GM12878 (cell line): ENCODE results near the gene SAMD3. TPM values are rescaled to one million over a fixed set of nuclear protein-coding genes. Genes with fewer than 3 reads are reported as not detected.

ENCODE experiments used
- ATAC-seq: fragments of 200-7000 bp; cut with Tn5 transposase; 3 replicates; pipeline ENCODE4 v1.9.1; 2020; ENCODE audit warnings: mild to moderate bottlenecking, moderate library complexity
- BruUV-seq: library from RNA; stranded (reverse); fragments of 400-500 nt; replicated peaks from 2 replicates; lab custom pipeline; 2021; lab: Mats Ljungman, UMichigan
- CTCF ChIA-PET: fragments of 300-600 bp; sonication (Branson Sonifier 250); formaldehyde crosslinking; extraction: SDS; loops from one replicate; lab custom pipeline; 2021; ENCODE audit warnings: inconsistent platforms; lab: Yijun Ruan, JAX
- POLR2A ChIA-PET: fragments of 350-600 bp; formaldehyde crosslinking; extraction: SDS; loops from one replicate; lab custom pipeline; 2021; ENCODE audit warnings: inconsistent platforms; lab: Charles Lee
- RAD21 ChIA-PET: fragments of 300-600 bp; sonication (Branson Sonifier 250); formaldehyde crosslinking; loops from one replicate; lab custom pipeline; 2023; ENCODE audit warnings: antibody characterized with exemption; ENCODE audit not compliant: unreplicated experiment; lab: Charles Lee
- SMC1A ChIA-PET: fragments of 300-600 bp; sonication (Branson Sonifier 250); formaldehyde crosslinking; loops from one replicate; lab custom pipeline; 2023; ENCODE audit not compliant: unreplicated experiment, uncharacterized antibody; lab: Charles Lee
- DNase-seq: peaks from one replicate; pipeline ENCODE4 v3.0.0-alpha.2; 2011; ENCODE audit warnings: low read depth, low spot score
- FAIRE-seq: peaks from 3 replicates; lab custom pipeline; 2011; peaks lifted over from hg19 to GRCh38; lab: Jason Lieb, UNC
- H2AFZ ChIP-seq: 2 replicates; pipeline ENCODE4 v1.6.0; 2011; ENCODE audit warnings: low read depth, low read length, control low read depth; ENCODE audit not compliant: control insufficient read depth
- H3K27ac ChIP-seq: 2 replicates; pipeline ENCODE4 v1.5.1; 2011; ENCODE audit warnings: control low read depth; ENCODE audit not compliant: control insufficient read depth, insufficient read depth
- H3K27me3 ChIP-seq, 2 experiments: replicated peaks in 1 of 2; 2 replicates each; pipeline versions ENCODE4 v1.6.0 to v1.6.1; 2011; ENCODE audit warnings: low read length in 1 of 2; ENCODE audit not compliant: control insufficient read depth in 2 of 2, insufficient read depth in 2 of 2
- H3K36me3 ChIP-seq, 2 experiments: 2 replicates each; pipeline ENCODE4 v1.5.1; 2011; ENCODE audit warnings: low read length in 1 of 2; ENCODE audit not compliant: control insufficient read depth in 2 of 2, insufficient read depth in 2 of 2
- H3K4me1 ChIP-seq: 2 replicates; pipeline ENCODE4 v1.6.1; 2011; ENCODE audit warnings: mild to moderate bottlenecking, low read length, moderate library complexity, mixed read lengths; ENCODE audit not compliant: control insufficient read depth, insufficient read depth
- H3K4me2 ChIP-seq: 2 replicates; pipeline ENCODE4 v1.6.0; 2011; ENCODE audit warnings: control low read depth; ENCODE audit not compliant: control insufficient read depth, insufficient read depth
- H3K4me3 ChIP-seq: fragments of 200-600 bp; sonication (generic); 2 replicates; pipeline ENCODE4 v1.5.1; 2016
- H3K79me2 ChIP-seq: 2 replicates; pipeline ENCODE4 v1.6.0; 2011; ENCODE audit warnings: low read length; ENCODE audit not compliant: control insufficient read depth, insufficient read depth
- H3K9ac ChIP-seq: 2 replicates; pipeline ENCODE4 v1.8.0; 2011; ENCODE audit warnings: low read length, control low read depth, mixed read lengths; ENCODE audit not compliant: control insufficient read depth, insufficient read depth
- H3K9me3 ChIP-seq: replicated peaks from 3 replicates; pipeline ENCODE4 v1.5.1; 2011; ENCODE audit warnings: mild to moderate bottlenecking, low read length; ENCODE audit not compliant: control insufficient read depth, insufficient read depth
- H4K20me1 ChIP-seq: 2 replicates; pipeline ENCODE4 v1.6.0; 2011; ENCODE audit not compliant: control insufficient read depth, insufficient read depth
- BCL11A ChIP-seq: IDR thresholded peaks from 2 replicates; pipeline ENCODE4 v1.6.1; 2011; ENCODE audit warnings: low read depth, low read length
- EGR1 ChIP-seq, 2 experiments: IDR thresholded peaks; 1 replicate in 1 of 2; 2 replicates in 1 of 2; pipeline ENCODE4 v1.6.1; 2011 to 2012; ENCODE audit warnings: low read depth in 2 of 2, low read length in 2 of 2, borderline replicate concordance in 1 of 2, mild to moderate bottlenecking in 1 of 2, moderate library complexity in 1 of 2
- KAT2A ChIP-seq: conservative IDR thresholded peaks from 2 replicates; pipeline ENCODE4 v1.6.1; 2011; ENCODE audit warnings: low read depth, low read length; ENCODE audit not compliant: control insufficient read depth
- MEF2A ChIP-seq: IDR thresholded peaks from 2 replicates; pipeline ENCODE4 v1.6.1; 2011; ENCODE audit warnings: low read depth, mild to moderate bottlenecking, low read length, moderate library complexity; ENCODE audit not compliant: insufficient read depth
- MXI1 ChIP-seq: fragments of 150-350 bp; IDR thresholded peaks from 2 replicates; pipeline ENCODE4 v1.6.1; 2011; ENCODE audit warnings: low read depth, mild to moderate bottlenecking, inconsistent platforms, low read length, improper control_type of control experiment
- ZSCAN29 ChIP-seq: fragments of 450-650 bp; IDR thresholded peaks from 2 replicates; pipeline ENCODE4 v1.6.1; 2017; ENCODE audit warnings: mild to moderate bottlenecking, moderate library complexity
- WGBS: methylation state at CpG from one replicate; pipeline ENCODE4 v1.1.6; 2016; ENCODE audit warnings: low lambda C conversion rate; ENCODE audit not compliant: insufficient replicate concordance, insufficient coverage; ENCODE audit errors: missing lambda C conversion rate; 5-methylcytosine and 5-hydroxymethylcytosine counted together
- in situ Hi-C: fragments of 300-500 bp; cut with MboI; formaldehyde crosslinking; loops from 9 replicates; pipeline ENCODE4 v1.14.3; 2018; ENCODE audit warnings: mixed read lengths
- intact Hi-C: fragments of 100-400 bp; cut with micrococcal nuclease; formaldehyde crosslinking; loops from one replicate; pipeline ENCODE4 v1.14.2; 2022; ENCODE audit not compliant: unreplicated experiment
- polyA plus RNA-seq, 11 experiments: library from polyadenylated mRNA; depleted of rRNA in 4 of 11; unstranded in 6 of 11; stranded (reverse) in 5 of 11; fragments of >200 nt; fragmentation: Nextera tagmentation in 4 of 11; fragmentation: Illumina TruSeq in 1 of 11; extraction: Ambion mirVana in 4 of 11; extraction: Trizol in 1 of 11; gene quantifications; 1 replicate in 1 of 11; 2 replicates in 10 of 11; pipeline versions ENCODE4 v1.2.1 to v1.2.3, GENCODE V29; 2011 to 2016; ENCODE audit warnings: inconsistent platforms in 2 of 11, missing spikeins in 2 of 11, low read depth in 1 of 11
- total RNA-seq, 4 experiments: library from RNA; depleted of rRNA in 3 of 4; stranded (reverse); fragments of >200 nt in 3 of 4; fragmentation: Illumina TruSeq in 1 of 4; extraction: Trizol in 1 of 4; gene quantifications; 2 replicates each; pipeline versions ENCODE4 v1.2.1 to v1.2.3, GENCODE V29; 2013 to 2021
- TF ChIP-seq, protein P1 (sequence below): fragments of 450-650 bp; IDR thresholded peaks from 2 replicates; pipeline ENCODE4 v1.6.1; 2017; ENCODE audit warnings: mild to moderate bottlenecking, moderate library complexity
- TF ChIP-seq, protein P2 (sequence below): IDR thresholded peaks from 2 replicates; pipeline ENCODE4 v1.6.1; 2012; ENCODE audit warnings: low read depth, low read length, improper control_type of control experiment
- TF ChIP-seq, protein P3 (sequence below): fragments of 450-650 bp; conservative IDR thresholded peaks from 2 replicates; pipeline ENCODE4 v1.6.1; 2017; ENCODE audit warnings: mild to moderate bottlenecking, moderate library complexity
- TF ChIP-seq, protein P4 (sequence below): IDR thresholded peaks from 2 replicates; pipeline ENCODE4 v1.6.1; 2012; ENCODE audit warnings: low read depth, low read length, improper control_type of control experiment
- TF ChIP-seq, protein P5 (sequence below): fragments of 450-650 bp; formaldehyde crosslinking; IDR thresholded peaks from 2 replicates; pipeline ENCODE4 v1.4.0; 2022; ENCODE audit warnings: mild to moderate bottlenecking, moderate library complexity
- TF ChIP-seq, protein P6 (sequence below): IDR thresholded peaks from 2 replicates; pipeline ENCODE4 v1.6.1; 2011; ENCODE audit warnings: low read depth, mild to moderate bottlenecking, low read length, moderate library complexity, borderline replicate concordance; ENCODE audit errors: extremely low read depth

SAMD3 gene
- total and polyA plus RNA-seq, 10 of the 15 experiments (the other 5 are each of a cell fraction or from before 2014, with no cell fraction given): 0.04 to 2.3 (median 0.39) TPM; not detected in 2

DNA sequence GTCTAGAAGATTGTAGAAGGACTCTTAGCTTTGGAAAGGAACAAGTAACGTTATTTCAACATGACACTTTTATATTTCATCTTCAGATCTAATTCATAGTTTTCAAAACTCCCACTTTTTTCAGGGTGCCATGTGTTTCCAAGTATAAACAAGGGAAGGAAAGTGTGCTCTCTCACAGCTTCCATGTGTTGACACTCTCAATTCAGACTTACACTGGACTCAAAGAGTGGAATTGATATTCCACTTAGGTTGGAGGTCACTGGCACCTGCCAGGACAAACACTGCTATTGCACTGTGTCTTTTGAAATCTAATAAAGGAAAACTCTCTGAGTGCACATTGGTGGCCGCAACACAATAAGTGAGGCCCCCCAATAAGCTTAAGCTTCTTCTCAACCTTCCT lies 22.5 kb upstream of the SAMD3 start:
- Histone ChIP-seq H3K79me2 (no peaks in the 10 kb centered on the region), H3K4me3 (no peak overlapping the region), H3K9me3 (no peaks in the 10 kb centered on the region), H4K20me1 (no peaks in the 10 kb centered on the region), H3K9ac (no peak overlapping the region), H3K27me3 (no peaks in the 10 kb centered on the region), H3K4me1 (no peaks in the 10 kb centered on the region), H3K4me2 (no peak overlapping the region), H2AFZ (no peak overlapping the region), H3K27ac (no peak overlapping the region), H3K36me3 (no peaks in the 10 kb centered on the region)
- in situ Hi-C loops (no loop called here), intact Hi-C loops (no loop called here)
- ATAC-seq (no peak), FAIRE-seq (no peak), DNase-seq (no peak)
- no TSS peak for BruUV-seq
- TF ChIP-seq, protein P1, sequence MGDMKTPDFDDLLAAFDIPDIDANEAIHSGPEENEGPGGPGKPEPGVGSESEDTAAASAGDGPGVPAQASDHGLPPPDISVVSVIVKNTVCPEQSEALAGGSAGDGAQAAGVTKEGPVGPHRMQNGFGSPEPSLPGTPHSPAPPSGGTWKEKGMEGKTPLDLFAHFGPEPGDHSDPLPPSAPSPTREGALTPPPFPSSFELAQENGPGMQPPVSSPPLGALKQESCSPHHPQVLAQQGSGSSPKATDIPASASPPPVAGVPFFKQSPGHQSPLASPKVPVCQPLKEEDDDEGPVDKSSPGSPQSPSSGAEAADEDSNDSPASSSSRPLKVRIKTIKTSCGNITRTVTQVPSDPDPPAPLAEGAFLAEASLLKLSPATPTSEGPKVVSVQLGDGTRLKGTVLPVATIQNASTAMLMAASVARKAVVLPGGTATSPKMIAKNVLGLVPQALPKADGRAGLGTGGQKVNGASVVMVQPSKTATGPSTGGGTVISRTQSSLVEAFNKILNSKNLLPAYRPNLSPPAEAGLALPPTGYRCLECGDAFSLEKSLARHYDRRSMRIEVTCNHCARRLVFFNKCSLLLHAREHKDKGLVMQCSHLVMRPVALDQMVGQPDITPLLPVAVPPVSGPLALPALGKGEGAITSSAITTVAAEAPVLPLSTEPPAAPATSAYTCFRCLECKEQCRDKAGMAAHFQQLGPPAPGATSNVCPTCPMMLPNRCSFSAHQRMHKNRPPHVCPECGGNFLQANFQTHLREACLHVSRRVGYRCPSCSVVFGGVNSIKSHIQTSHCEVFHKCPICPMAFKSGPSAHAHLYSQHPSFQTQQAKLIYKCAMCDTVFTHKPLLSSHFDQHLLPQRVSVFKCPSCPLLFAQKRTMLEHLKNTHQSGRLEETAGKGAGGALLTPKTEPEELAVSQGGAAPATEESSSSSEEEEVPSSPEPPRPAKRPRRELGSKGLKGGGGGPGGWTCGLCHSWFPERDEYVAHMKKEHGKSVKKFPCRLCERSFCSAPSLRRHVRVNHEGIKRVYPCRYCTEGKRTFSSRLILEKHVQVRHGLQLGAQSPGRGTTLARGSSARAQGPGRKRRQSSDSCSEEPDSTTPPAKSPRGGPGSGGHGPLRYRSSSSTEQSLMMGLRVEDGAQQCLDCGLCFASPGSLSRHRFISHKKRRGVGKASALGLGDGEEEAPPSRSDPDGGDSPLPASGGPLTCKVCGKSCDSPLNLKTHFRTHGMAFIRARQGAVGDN: no peak
- TF ChIP-seq BCL11A (no peak), ZSCAN29 (no peak), MXI1 (no peak), KAT2A (no peak), MEF2A (no peak), EGR1 (IDR thresholded peaks at IDR 0.05; ENCODE audit: borderline replicate concordance in 1 of 2, low read depth in 2 of 2, low read length in 2 of 2) (no peak)
- TF ChIP-seq, protein P2, sequence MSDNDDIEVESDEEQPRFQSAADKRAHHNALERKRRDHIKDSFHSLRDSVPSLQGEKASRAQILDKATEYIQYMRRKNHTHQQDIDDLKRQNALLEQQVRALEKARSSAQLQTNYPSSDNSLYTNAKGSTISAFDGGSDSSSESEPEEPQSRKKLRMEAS: no peak
- TF ChIP-seq, protein P3, sequence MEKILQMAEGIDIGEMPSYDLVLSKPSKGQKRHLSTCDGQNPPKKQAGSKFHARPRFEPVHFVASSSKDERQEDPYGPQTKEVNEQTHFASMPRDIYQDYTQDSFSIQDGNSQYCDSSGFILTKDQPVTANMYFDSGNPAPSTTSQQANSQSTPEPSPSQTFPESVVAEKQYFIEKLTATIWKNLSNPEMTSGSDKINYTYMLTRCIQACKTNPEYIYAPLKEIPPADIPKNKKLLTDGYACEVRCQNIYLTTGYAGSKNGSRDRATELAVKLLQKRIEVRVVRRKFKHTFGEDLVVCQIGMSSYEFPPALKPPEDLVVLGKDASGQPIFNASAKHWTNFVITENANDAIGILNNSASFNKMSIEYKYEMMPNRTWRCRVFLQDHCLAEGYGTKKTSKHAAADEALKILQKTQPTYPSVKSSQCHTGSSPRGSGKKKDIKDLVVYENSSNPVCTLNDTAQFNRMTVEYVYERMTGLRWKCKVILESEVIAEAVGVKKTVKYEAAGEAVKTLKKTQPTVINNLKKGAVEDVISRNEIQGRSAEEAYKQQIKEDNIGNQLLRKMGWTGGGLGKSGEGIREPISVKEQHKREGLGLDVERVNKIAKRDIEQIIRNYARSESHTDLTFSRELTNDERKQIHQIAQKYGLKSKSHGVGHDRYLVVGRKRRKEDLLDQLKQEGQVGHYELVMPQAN: no peak
- TF ChIP-seq, protein P4, sequence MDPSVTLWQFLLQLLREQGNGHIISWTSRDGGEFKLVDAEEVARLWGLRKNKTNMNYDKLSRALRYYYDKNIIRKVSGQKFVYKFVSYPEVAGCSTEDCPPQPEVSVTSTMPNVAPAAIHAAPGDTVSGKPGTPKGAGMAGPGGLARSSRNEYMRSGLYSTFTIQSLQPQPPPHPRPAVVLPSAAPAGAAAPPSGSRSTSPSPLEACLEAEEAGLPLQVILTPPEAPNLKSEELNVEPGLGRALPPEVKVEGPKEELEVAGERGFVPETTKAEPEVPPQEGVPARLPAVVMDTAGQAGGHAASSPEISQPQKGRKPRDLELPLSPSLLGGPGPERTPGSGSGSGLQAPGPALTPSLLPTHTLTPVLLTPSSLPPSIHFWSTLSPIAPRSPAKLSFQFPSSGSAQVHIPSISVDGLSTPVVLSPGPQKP: no peak
- TF ChIP-seq, protein P5, sequence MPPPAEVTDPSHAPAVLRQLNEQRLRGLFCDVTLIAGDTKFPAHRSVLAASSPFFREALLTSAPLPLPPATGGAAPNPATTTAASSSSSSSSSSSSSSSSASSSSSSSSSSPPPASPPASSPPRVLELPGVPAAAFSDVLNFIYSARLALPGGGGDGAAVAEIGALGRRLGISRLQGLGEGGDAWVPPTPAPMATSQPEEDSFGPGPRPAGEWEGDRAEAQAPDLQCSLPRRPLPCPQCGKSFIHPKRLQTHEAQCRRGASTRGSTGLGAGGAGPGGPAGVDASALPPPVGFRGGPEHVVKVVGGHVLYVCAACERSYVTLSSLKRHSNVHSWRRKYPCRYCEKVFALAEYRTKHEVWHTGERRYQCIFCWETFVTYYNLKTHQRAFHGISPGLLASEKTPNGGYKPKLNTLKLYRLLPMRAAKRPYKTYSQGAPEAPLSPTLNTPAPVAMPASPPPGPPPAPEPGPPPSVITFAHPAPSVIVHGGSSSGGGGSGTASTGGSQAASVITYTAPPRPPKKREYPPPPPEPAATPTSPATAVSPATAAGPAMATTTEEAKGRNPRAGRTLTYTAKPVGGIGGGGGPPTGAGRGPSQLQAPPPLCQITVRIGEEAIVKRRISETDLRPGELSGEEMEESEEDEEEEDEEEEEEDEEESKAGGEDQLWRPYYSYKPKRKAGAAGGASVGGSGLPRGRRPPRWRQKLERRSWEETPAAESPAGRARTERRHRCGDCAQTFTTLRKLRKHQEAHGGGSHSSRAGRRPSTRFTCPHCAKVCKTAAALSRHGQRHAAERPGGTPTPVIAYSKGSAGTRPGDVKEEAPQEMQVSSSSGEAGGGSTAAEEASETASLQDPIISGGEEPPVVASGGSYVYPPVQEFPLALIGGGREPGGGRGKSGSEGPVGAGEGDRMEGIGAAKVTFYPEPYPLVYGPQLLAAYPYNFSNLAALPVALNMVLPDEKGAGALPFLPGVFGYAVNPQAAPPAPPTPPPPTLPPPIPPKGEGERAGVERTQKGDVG: no peak
- TF ChIP-seq, protein P6, sequence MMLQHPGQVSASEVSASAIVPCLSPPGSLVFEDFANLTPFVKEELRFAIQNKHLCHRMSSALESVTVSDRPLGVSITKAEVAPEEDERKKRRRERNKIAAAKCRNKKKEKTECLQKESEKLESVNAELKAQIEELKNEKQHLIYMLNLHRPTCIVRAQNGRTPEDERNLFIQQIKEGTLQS: no peak
- ChIA-PET SMC1A (interaction anchor here (1.2 to 1.6 kb wide), 2 partner anchors 9 to 31 kb away, joined by 3 read pairs; no protein-coding TSS in a partner anchor), RAD21 (no interaction called here), POLR2A (no interaction called here), CTCF (interaction anchor here (1.5 kb wide), 1 partner anchor 20 kb away, joined by 4 read pairs; no protein-coding TSS in a partner anchor)
- WGBS: 95% methylated on average over 2 of the region's 2 CpGs
